HCT116 (cell line): ENCODE results near the gene RAB31. TPM values are rescaled to one million over a fixed set of nuclear protein-coding genes. Genes with fewer than 3 reads are reported as not detected.

Experiments used
- ATAC-seq: fragments of 200-7000 bp; cut with Tn5 transposase; 2 replicates; pipeline ENCODE4 v1.9.1; 2020; ENCODE audit warnings: mild to moderate bottlenecking, moderate library complexity
- BruUV-seq: library from RNA; stranded (reverse); fragments of 400-500 nt; replicated peaks from 2 replicates; lab custom pipeline; 2021; lab: Mats Ljungman, UMichigan
- CTCF ChIA-PET: fragments of 300-600 bp; sonication (Branson Sonifier 250); formaldehyde crosslinking; loops from one replicate; lab custom pipeline; 2021; ENCODE audit warnings: antibody characterized with exemption; lab: Charles Lee
- POLR2A ChIA-PET: fragments of 300-600, 350-600 bp; sonication (Branson Sonifier 250); formaldehyde crosslinking; loops from one replicate; lab custom pipeline; 2021; ENCODE audit warnings: antibody characterized with exemption; lab: Charles Lee
- RAD21 ChIA-PET, 2 experiments: fragments of 300-600 bp; sonication (Branson Sonifier 250); formaldehyde crosslinking; loops; one replicate each; lab custom pipeline; 2023; ENCODE audit warnings: low total read pairs in 2 of 2; ENCODE audit not compliant: uncharacterized antibody in 2 of 2, unreplicated experiment in 2 of 2, low non-redundant PET in 1 of 2; lab: Charles Lee
- DNase-seq: peaks from one replicate; pipeline ENCODE4 v3.0.0-alpha.2; 2010; ENCODE audit warnings: low read depth, low spot score
- H2AFZ ChIP-seq: fragments of 200-600 bp; shearing (Covaris generic), sonication (generic); 2 replicates; pipeline ENCODE4 v1.6.1; 2017; ENCODE audit warnings: low read depth, mixed run types, mixed read lengths, antibody characterized with exemption, low read length; ENCODE audit not compliant: poor library complexity, severe bottlenecking
- H3K27ac ChIP-seq: 2 replicates; pipeline ENCODE4 v1.5.1; 2012; ENCODE audit warnings: low read depth, low read length
- H3K27me3 ChIP-seq: fragments of 200-600 bp; sonication (generic); 2 replicates; pipeline ENCODE4 v1.6.1; 2016; ENCODE audit warnings: mixed run types, low read length, mixed read lengths; ENCODE audit not compliant: insufficient read depth
- H3K36me3 ChIP-seq, 2 experiments: fragments of 200-500 bp in 1 of 2; fragments of 200-600 bp in 1 of 2; sonication (Bioruptor generic) in 1 of 2; sonication (generic) in 1 of 2; 2 replicates each; pipeline versions ENCODE4 v1.5.1 to v1.6.1; 2014 to 2016; ENCODE audit warnings: low read length in 2 of 2, inconsistent platforms in 1 of 2, mixed read lengths in 1 of 2, mixed run types in 1 of 2; ENCODE audit not compliant: insufficient read depth in 2 of 2, control insufficient read depth in 1 of 2
- H3K4me1 ChIP-seq, 2 experiments: fragments of 200-600 bp in 1 of 2; sonication (generic) in 1 of 2; 2 replicates each; pipeline versions ENCODE4 v1.5.1 to v1.6.1; 2012 to 2017; ENCODE audit warnings: low read length in 2 of 2, inconsistent platforms in 1 of 2, mild to moderate bottlenecking in 1 of 2, mixed read lengths in 1 of 2, mixed run types in 1 of 2, moderate library complexity in 1 of 2; ENCODE audit not compliant: insufficient read depth in 2 of 2, control insufficient read depth in 1 of 2
- H3K4me2 ChIP-seq: fragments of 200-600 bp; sonication (generic); 2 replicates; pipeline ENCODE4 v1.6.1; 2017; ENCODE audit warnings: mixed run types, low read length, mixed read lengths
- H3K4me3 ChIP-seq, 2 experiments: fragments of 200-600 bp in 1 of 2; sonication (generic) in 1 of 2; replicated peaks in 1 of 2; 2 replicates each; pipeline ENCODE4 v1.5.1; 2011 to 2016; ENCODE audit warnings: low read length in 2 of 2, control low read depth in 1 of 2, low read depth in 1 of 2, mild to moderate bottlenecking in 1 of 2, mixed read lengths in 1 of 2, mixed run types in 1 of 2
- H3K79me2 ChIP-seq: fragments of 200-600 bp; sonication (generic); 2 replicates; pipeline ENCODE4 v1.6.1; 2017; ENCODE audit warnings: mild to moderate bottlenecking, mixed run types, low read length, moderate library complexity, mixed read lengths; ENCODE audit not compliant: insufficient read depth
- H3K9ac ChIP-seq: fragments of 200-600 bp; sonication (generic); 2 replicates; pipeline ENCODE4 v1.6.1; 2016; ENCODE audit warnings: low read length, mixed read lengths
- H3K9me2 ChIP-seq: fragments of 200-600 bp; sonication (generic), shearing (Covaris generic); 2 replicates; pipeline ENCODE4 v1.6.1; 2017; ENCODE audit warnings: mixed run types, mild to moderate bottlenecking, moderate library complexity; ENCODE audit not compliant: insufficient read depth
- H3K9me3 ChIP-seq, 2 experiments: fragments of 200-500 bp in 1 of 2; fragments of 200-600 bp in 1 of 2; sonication (Bioruptor generic) in 1 of 2; sonication (generic) in 1 of 2; 2 replicates each; pipeline ENCODE4 v1.6.1; 2014 to 2017; ENCODE audit warnings: low read length in 2 of 2, mixed read lengths in 2 of 2, inconsistent platforms in 1 of 2, low read depth in 1 of 2, mild to moderate bottlenecking in 1 of 2, mixed run types in 1 of 2, moderate library complexity in 1 of 2; ENCODE audit not compliant: control insufficient read depth in 1 of 2, insufficient read depth in 1 of 2
- H4K20me1 ChIP-seq: fragments of 200-600 bp; sonication (generic), shearing (Covaris generic); 2 replicates; pipeline ENCODE4 v1.6.1; 2017; ENCODE audit warnings: mixed run types, mild to moderate bottlenecking, moderate library complexity; ENCODE audit not compliant: insufficient read depth
- CBX3 ChIP-seq: IDR thresholded peaks from 2 replicates; pipeline ENCODE4 v1.6.1; 2012; ENCODE audit warnings: low read depth
- CTCF ChIP-seq, 3 experiments: fragments of 200-600 bp in 1 of 3; sonication (generic) in 1 of 3; IDR thresholded peaks in 2 of 3; conservative IDR thresholded peaks in 1 of 3; 2 replicates each; pipeline ENCODE4 v1.5.1; 2012 to 2017; ENCODE audit warnings: low read depth in 2 of 3, low read length in 2 of 3, antibody characterized with exemption in 1 of 3, borderline replicate concordance in 1 of 3, control low read depth in 1 of 3, mild to moderate bottlenecking in 1 of 3, mixed read lengths in 1 of 3, mixed run types in 1 of 3, moderate library complexity in 1 of 3; ENCODE audit not compliant: insufficient read depth in 1 of 3
- ELF1 ChIP-seq: IDR thresholded peaks from 2 replicates; pipeline ENCODE4 v1.6.1; 2012; ENCODE audit warnings: low read depth, borderline replicate concordance
- EZH2 ChIP-seq: fragments of 200-600 bp; sonication (generic); IDR thresholded peaks from 2 replicates; pipeline ENCODE4 v1.6.1; 2017; ENCODE audit warnings: antibody characterized with exemption, mixed run types
- POLR2AphosphoS5 ChIP-seq: IDR thresholded peaks from 2 replicates; pipeline ENCODE4 v1.6.1; 2011; ENCODE audit warnings: mild to moderate bottlenecking, low read depth, low read length, moderate library complexity
- RAD21 ChIP-seq: IDR thresholded peaks from 2 replicates; pipeline ENCODE4 v1.6.1; 2012; ENCODE audit warnings: low read depth, mild to moderate bottlenecking
- REST ChIP-seq: IDR thresholded peaks from 2 replicates; pipeline ENCODE4 v1.6.1; 2012; ENCODE audit warnings: low read depth
- TCF7L2 ChIP-seq: IDR thresholded peaks from 2 replicates; pipeline ENCODE4 v1.7.0; 2011; ENCODE audit warnings: borderline replicate concordance, inconsistent platforms; ENCODE audit not compliant: insufficient read depth, insufficient read length; ENCODE audit errors: extremely low read depth
- YY1 ChIP-seq: IDR thresholded peaks from 2 replicates; pipeline ENCODE4 v1.6.1; 2011; ENCODE audit warnings: low read length, low read depth, moderate library complexity, mild to moderate bottlenecking; ENCODE audit not compliant: insufficient replicate concordance; ENCODE audit errors: extremely low read depth
- ZFX ChIP-seq: fragments of 450-650 bp; IDR thresholded peaks from 2 replicates; pipeline ENCODE4 v1.6.1; 2017
- intact Hi-C: fragments of 100-400 bp; cut with micrococcal nuclease; formaldehyde crosslinking; loops from 2 replicates; pipeline ENCODE4 v1.10.0; 2022
- total RNA-seq: library from RNA; stranded (reverse); gene quantifications from one replicate; pipeline ENCODE4 v1.2.1, GENCODE V29; 2021; ENCODE audit not compliant: unreplicated experiment

RAB31 gene
- total RNA-seq, 1 experiment from 2014 or later: 46.9 TPM

GRCh38 chr18:9806905-9807304, 98.8 kb downstream of the RAB31 start:
- DNase-seq (no peak), ATAC-seq (no peak)
- H4K20me1 ChIP-seq: no peaks in the 10 kb centered on the region
- ChIA-PET POLR2A (no interaction called here), CTCF (no interaction called here), RAD21 (no interaction called here)
- H3K4me2 ChIP-seq: no peak overlapping the region
- no peak overlapping the region for H3K27ac ChIP-seq
- H3K4me1 ChIP-seq: peaks cover 10 to 14% of the 10 kb centered on the region in 2 experiments; a peak in 3 of 4 replicates
- no peaks in the 10 kb centered on the region for H3K36me3 ChIP-seq
- H2AFZ ChIP-seq: no peak overlapping the region
- no peak for TF ChIP-seq EZH2
- no peak for TF ChIP-seq REST
- TF ChIP-seq TCF7L2: no peak
- no peak for TF ChIP-seq CBX3
- TF ChIP-seq YY1: no peak
- TF ChIP-seq ELF1: no peak
- TF ChIP-seq POLR2AphosphoS5: no peak
- no peak for TF ChIP-seq ZFX
- TF ChIP-seq CTCF (IDR thresholded peaks at IDR 0.05 in 2 of 3, conservative IDR thresholded peaks at IDR 0.05 in 1 of 3; ENCODE audit: borderline replicate concordance in 1 of 3, insufficient read depth in 1 of 3, low read depth in 2 of 3, low read length in 2 of 3): no peak
- TF ChIP-seq RAD21: no peak
- H3K9me2 ChIP-seq: no peaks in the 10 kb centered on the region
- intact Hi-C loops: no loop called here
- no TSS peak for BruUV-seq
- no peak overlapping the region for H3K4me3 ChIP-seq
- H3K9ac ChIP-seq: no peak overlapping the region
- H3K9me3 ChIP-seq: no peaks in the 10 kb centered on the region
- H3K79me2 ChIP-seq: no peaks in the 10 kb centered on the region
- no peaks in the 10 kb centered on the region for H3K27me3 ChIP-seq
